ENCODE results near the gene AQR. TPM values are rescaled to one million over a fixed set of nuclear protein-coding genes. Genes with fewer than 3 reads are reported as not detected.

AQR gene
- total and polyA plus RNA-seq, 8 donors: 26.1 to 49.0 (median 43.2) TPM

GRCh38 chr15:34889476-34889875 lies 80.1 kb downstream of the AQR start:
- peak in 2 of 4 donors; percentile 14 to 41 for DNase-seq
- Histone ChIP-seq H3K9me3 (peaks cover 0 to 14% of the 10 kb centered on the region in 2 donors), H3K27ac (no peak overlapping the region), H3K36me3 (peaks cover 0 to 86% of the 10 kb centered on the region in 2 donors), H3K4me1 (no peaks in the 10 kb centered on the region), H3K27me3 (no peaks in the 10 kb centered on the region), H3K4me3 (no peak overlapping the region)
- TF ChIP-seq CTCF (IDR thresholded peaks at IDR 0.05): no peak
- intact Hi-C loops (cut with DNase I): no loop called here
- ATAC-seq: no peak

GRCh38 chr15:34886134-34886533 lies 83.4 kb downstream of the AQR start:
- no peak overlapping the region for H3K27ac ChIP-seq
- H3K36me3 ChIP-seq: peaks cover 0 to 88% of the 10 kb centered on the region in 2 donors
- ATAC-seq: no peak
- DNase-seq: no peak
- intact Hi-C loops (cut with DNase I): no loop called here
- no peaks in the 10 kb centered on the region for H3K4me1 ChIP-seq
- no peak for TF ChIP-seq CTCF (IDR thresholded peaks at IDR 0.05)
- no peaks in the 10 kb centered on the region for H3K27me3 ChIP-seq
- no peaks in the 10 kb centered on the region for H3K9me3 ChIP-seq
- H3K4me3 ChIP-seq: no peak overlapping the region

GRCh38 chr15:34883633-34884032 lies 85.9 kb downstream of the AQR start:
- intact Hi-C loops (cut with DNase I): no loop called here
- peaks cover 0 to 92% of the 10 kb centered on the region in 2 donors for H3K36me3 ChIP-seq
- ATAC-seq: no peak

GRCh38 chr15:34883042-34883441 lies 86.5 kb downstream of the AQR start:
- TF ChIP-seq CTCF (IDR thresholded peaks at IDR 0.05): no peak
- H3K27me3 ChIP-seq: no peaks in the 10 kb centered on the region
- no peak overlapping the region for H3K27ac ChIP-seq
- intact Hi-C loops (cut with DNase I): no loop called here
- peaks cover 0 to 92% of the 10 kb centered on the region in 2 donors for H3K36me3 ChIP-seq
- DNase-seq (no peak), ATAC-seq (no peak)
- H3K9me3 ChIP-seq: no peaks in the 10 kb centered on the region
- no peaks in the 10 kb centered on the region for H3K4me1 ChIP-seq
- no peak overlapping the region for H3K4me3 ChIP-seq

More at GRCh38 chr15:34883633-34884032, 85.9 kb downstream of the AQR start:
- Histone ChIP-seq H3K4me3 (no peak overlapping the region), H3K27me3 (no peaks in the 10 kb centered on the region), H3K27ac (no peak overlapping the region), H3K4me1 (no peaks in the 10 kb centered on the region), H3K9me3 (no peaks in the 10 kb centered on the region)
- DNase-seq: no peak
- no peak for TF ChIP-seq CTCF (IDR thresholded peaks at IDR 0.05)

GRCh38 chr15:34879107-34879506 lies 90.4 kb downstream of the AQR start:
- DNase-seq (no peak), ATAC-seq (no peak)
- no peaks in the 10 kb centered on the region for H3K27me3 ChIP-seq
- H3K4me1 ChIP-seq: no peaks in the 10 kb centered on the region
- intact Hi-C loops (cut with DNase I): no loop called here
- no peak overlapping the region for H3K27ac ChIP-seq
- H3K36me3 ChIP-seq: peaks cover 0 to 85% of the 10 kb centered on the region in 2 donors
- H3K4me3 ChIP-seq: no peak overlapping the region
- no peaks in the 10 kb centered on the region for H3K9me3 ChIP-seq
- no peak for TF ChIP-seq CTCF (IDR thresholded peaks at IDR 0.05)

Measured in left lung (tissue), 10 donors.